DMS79 (cell line): ENCODE data around the gene ZBED4.
A peak's percentile ranks its signal among the peaks of the same experiment; 100 is the strongest.

Source experiments
- DNase-seq: peaks from one replicate; lab custom pipeline; 2025; lab: John Stamatoyannopoulos, UW

The ZBED4 gene

GRCh38 chr22:49901457-49901856 is 47.8 kb downstream of the ZBED4 start:
- no peak for DNase-seq

- peak; percentile 23 for DNase-seq
Observed at GRCh38 chr22:49903322-49904039, 49.8 kb downstream of the ZBED4 start.

- DNase-seq = no peak
Observed at GRCh38 chr22:49904040-49904369, 50.4 kb downstream of the ZBED4 start.

- no peak for DNase-seq
Observed at GRCh38 chr22:49905465-49905864, 51.8 kb downstream of the ZBED4 start.

- DNase-seq = no peak
Observed at GRCh38 chr22:49906071-49906798, 52.6 kb downstream of the ZBED4 start.

GRCh38 chr22:49906799-49907290 is 53.2 kb downstream of the ZBED4 start:
- no peak for DNase-seq

- no peak for DNase-seq
Observed at GRCh38 chr22:49907807-49908206, 54.2 kb downstream of the ZBED4 start.

GRCh38 chr22:49909476-49910205 is 56.0 kb downstream of the ZBED4 start:
- no peak for DNase-seq

- no peak for DNase-seq
Observed at GRCh38 chr22:49910229-49911155, 56.8 kb downstream of the ZBED4 start.

GRCh38 chr22:49911881-49912625 is 58.4 kb downstream of the ZBED4 start:
- DNase-seq = no peak

- DNase-seq = peak; percentile 62
Observed at GRCh38 chr22:49913026-49913425, 59.4 kb downstream of the ZBED4 start.

GRCh38 chr22:49913446-49913845 is 59.8 kb downstream of the ZBED4 start:
- no peak for DNase-seq

GRCh38 chr22:49914256-49914655 is 60.6 kb downstream of the ZBED4 start:
- DNase-seq = no peak

GRCh38 chr22:49915610-49916009 is 62.0 kb downstream of the ZBED4 start:
- no peak for DNase-seq

- DNase-seq = no peak
Observed at GRCh38 chr22:49916831-49917230, 63.2 kb downstream of the ZBED4 start.

GRCh38 chr22:49917974-49918910 is 64.6 kb downstream of the ZBED4 start, which contains the start of the genes ALG12 and CRELD2:
Gene ALG12 (minus strand): TSS chr22:49918438. CDS start chr22:49913765, 4,673 bp downstream.
Gene CRELD2 (plus strand): TSS chr22:49918634. CDS start chr22:49918770, 136 bp downstream.
- peak; percentile 63 for DNase-seq

- no peak for DNase-seq
Observed at GRCh38 chr22:49918911-49919881, 65.6 kb downstream of the ZBED4 start.

- DNase-seq = no peak
Observed at GRCh38 chr22:49920859-49921258, 67.2 kb downstream of the ZBED4 start.
